Brain pericyte (primary cell): ENCODE results near the gene ZCCHC13.
"Not testable (repeated sequence)": the region's sequence is repeated elsewhere in the genome, so short reads cannot be mapped to it uniquely, and the experiment has no call there.

Experiments
- DNase-seq: peaks from one replicate; pipeline ENCODE4 v3.0.0-alpha.2; 2012; ENCODE audit warnings: low read depth, low spot score

Gene ZCCHC13

DNA sequence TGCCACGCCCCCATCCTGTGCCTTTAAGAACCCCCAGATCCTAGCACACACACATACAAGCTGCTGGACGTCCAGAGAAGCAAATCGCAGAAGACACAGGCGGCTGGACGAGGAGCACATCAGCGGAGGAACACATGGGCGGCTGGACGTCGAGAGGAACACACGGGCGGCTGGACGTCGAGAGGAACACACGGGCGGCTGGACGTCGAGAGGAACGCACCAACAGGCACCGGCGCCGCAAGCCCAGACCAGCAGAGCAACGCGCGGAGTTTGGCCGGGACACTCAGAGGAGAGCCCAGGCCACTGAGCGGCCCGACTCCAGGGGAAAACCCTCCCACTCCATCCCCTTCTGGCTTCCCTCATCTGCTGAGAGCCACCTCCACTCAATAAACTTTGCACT lies 17.2 kb downstream of the ZCCHC13 start:
- DNase-seq, result no peak

DNA sequence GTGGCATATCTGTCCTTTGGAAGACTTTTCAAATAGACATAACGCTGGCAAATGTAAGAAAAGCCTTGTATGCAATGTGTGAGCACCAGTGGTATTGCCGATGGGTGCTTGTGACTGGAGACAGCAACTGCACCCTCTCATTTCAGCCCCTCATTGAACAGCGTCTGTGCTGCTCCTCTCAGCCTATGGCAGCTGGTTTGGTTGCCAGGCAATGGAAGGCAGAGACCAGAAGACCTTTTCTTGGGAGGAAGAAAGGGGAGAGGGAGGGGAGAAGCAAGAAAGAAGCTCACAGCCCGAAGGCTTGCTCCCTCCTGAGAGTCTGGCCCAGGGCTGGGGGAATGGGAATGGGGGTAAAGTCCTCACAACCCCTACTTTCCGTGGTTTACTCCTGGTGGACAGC lies 20.2 kb downstream of the ZCCHC13 start:
- no peak for DNase-seq

- no peak for DNase-seq
These were observed 21.4 kb downstream of the ZCCHC13 start for GRCh38 chrX:74325130-74326059.

DNA sequence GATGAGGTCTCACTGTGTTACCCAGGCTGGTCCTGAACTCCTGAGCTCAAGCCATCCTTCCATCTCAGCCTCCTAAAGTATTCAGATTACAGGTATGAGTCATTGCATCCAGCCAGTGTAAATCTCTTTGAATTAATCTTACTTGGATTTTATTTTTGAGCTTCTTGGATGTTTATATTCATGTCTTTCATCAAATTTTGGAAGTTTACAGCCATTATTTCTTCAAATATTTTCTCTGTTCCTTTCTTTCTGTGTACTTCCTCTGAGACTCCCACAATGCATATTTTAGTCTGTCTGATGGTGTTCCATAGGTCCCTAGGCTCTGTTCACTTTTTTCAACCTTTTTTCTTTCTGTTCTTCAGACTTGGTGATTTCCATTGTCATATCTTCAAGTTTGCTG lies 34.9 kb downstream of the ZCCHC13 start:
- DNase-seq, result no peak

DNA sequence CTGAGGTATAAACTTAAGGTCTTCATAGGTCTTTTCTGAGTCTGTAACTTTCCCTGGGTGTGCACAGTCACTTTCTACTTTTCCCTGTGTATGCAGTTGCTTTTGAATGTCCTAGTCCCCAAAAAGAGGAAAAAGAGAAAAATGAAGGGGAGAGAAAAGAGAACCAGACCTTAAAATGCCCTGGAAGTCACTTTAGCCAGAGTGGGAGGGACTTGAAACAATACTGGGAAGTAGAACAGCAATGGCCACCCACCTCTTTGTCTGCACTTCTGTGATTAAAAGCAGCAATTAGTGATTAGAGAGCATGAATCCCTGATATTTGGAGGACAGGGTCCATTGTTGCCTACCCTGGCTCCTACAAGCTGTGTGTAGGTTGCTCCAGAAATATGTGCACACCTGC lies 36.1 kb downstream of the ZCCHC13 start:
- DNase-seq, result no peak

DNA sequence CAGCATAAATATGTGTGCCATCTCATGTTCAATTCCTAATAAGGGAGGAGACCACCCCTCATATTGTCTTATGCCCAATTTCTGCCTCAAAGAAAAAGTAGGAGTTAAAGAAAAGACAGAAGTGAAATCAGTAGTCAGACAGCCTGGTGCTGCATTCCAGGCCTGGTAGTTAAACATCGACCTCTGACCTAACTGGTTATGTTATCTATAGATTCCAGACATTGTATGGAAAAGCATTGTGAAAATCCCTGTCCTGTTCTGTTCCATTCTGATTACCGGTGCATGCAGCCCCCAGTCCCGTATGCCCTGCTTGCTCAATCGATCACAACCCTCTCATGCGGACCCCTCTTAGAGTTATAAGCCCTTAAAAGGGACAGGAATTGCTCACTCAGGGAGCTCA lies 38.2 kb downstream of the ZCCHC13 start:
- not testable (repeated sequence) for DNase-seq

DNA sequence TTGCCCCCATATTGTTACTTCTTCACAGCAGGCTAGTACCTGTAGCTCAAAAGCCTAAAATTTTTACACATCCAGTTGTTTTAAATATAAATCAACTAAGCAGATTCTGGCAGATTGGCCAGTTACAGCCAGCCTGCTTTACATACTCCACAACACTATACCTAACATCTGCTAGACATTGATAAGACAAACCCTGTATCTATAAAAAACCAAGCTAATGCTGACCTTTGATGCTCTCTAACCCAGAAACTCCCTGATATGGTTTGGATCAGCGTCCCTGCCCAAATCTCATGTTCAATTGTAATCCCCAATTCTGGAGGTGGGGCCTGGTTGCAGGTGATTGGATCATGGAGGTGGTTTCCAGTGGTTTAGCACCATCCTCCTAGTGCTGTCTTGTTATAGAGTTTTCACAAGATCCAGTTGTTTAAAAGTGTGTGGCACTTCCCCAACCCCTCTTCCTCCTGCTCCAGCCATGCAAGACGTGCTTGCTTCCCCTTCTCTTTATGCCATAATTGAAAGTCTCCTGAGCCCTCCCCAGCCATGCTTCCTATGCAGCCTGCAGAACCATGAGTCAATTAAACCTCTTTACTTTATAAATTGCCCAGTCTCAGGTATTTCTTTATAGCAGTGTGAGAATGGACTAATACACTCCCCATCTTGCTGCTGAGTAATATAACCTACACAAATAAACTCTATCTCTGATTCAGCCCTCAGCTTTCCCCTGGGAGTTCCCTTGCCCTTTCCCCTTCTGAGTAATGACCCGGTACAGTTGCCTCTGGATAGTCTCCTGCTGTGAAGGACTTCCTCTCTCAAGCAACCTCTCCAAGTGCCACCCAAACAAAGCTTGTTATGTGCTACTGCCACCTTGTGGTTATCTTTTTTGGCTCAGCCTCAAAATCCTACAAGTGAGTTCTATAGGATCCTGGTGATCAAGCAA lies 39.6 kb downstream of the ZCCHC13 start:
- DNase-seq, result peak; percentile 93

DNA sequence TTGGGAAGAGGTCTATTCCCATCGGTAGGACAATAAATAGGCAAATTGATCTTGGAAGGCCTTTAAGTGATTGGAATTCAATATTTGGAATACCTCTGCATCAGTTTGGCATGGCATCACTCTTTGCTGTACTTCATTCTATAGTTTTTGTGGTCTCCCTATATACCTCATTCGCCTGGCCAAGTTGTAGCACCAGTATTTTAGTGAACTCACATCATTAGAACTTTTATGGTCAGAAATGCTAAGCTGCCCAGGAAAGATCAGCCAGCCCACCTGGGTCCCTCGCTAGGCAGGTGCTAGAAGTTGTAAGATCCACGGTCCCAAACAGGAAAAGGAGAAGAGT lies 40.3 kb downstream of the ZCCHC13 start:
- no peak for DNase-seq

GRCh38 chrX:74346088-74346487 lies 42.1 kb downstream of the ZCCHC13 start:
- DNase-seq, result no peak

DNA sequence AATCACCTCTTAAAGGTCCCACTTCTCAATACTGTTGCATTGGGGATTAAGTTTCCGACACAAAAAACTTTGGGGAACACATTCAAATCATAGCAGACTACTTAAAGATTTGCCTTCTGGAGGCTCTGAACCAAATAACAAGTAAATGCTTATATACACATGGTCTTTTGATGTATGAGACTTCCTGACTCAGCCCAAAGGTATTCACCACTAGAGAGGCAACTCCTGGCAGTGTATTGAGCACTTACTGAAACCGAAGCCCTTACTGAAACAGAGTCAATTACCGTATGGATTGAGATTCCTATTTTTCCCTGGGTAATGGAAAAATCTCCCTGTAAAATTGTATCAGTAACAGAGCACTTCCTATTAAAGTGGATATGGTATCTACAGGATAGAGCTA lies 45.4 kb downstream of the ZCCHC13 start:
- no peak for DNase-seq

GRCh38 chrX:74351760-74352159 lies 47.8 kb downstream of the ZCCHC13 start:
- DNase-seq, result no peak

DNA sequence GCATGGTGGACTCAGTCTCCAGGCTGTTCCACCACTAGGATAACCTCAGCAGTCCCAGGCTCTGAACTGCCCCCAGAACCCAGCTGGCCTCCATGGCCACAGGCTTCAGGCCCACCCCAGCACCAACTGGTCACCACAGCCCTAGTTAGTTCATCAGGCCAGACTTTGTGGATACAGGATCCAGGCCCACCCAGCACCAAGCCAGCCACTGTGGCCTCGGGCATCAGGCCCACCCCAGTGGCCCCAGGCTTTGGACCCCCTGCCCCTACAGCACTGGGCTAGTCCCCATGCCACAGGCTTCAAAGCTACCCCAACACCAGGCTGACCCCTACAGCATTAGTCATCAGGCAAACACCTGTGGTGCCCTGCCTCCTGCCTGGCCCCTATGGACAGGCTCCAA lies 50.0 kb downstream of the ZCCHC13 start:
- DNase-seq, result no peak
